ENCODE measurements around the gene FAAH2.
"Not testable (repeated sequence)": the region's sequence is repeated elsewhere in the genome, so short reads cannot be mapped to it uniquely, and the experiment has no call there.

FAAH2 gene

GRCh38 chrX:57286507-57287251 is at the start of gene FAAH2:
TSS of gene FAAH2 (plus strand) at chrX:57286706. CDS start at chrX:57286826, 120 bp downstream.
- peak; percentile 50 for DNase-seq (ENCODE audit: low spot score)

GRCh38 chrX:57241967-57242366 is 44.5 kb upstream of the FAAH2 start:
- no peak for DNase-seq (ENCODE audit: low spot score)

- DNase-seq (ENCODE audit: low spot score) = no peak
Measured at GRCh38 chrX:57251965-57252364, 34.5 kb upstream of the FAAH2 start.

- no peak for DNase-seq (ENCODE audit: low spot score)
Measured at GRCh38 chrX:57265126-57265525, 21.4 kb upstream of the FAAH2 start.

- DNase-seq (ENCODE audit: low spot score) = no peak
Measured at GRCh38 chrX:57266275-57266674, 20.2 kb upstream of the FAAH2 start.

- DNase-seq (ENCODE audit: low spot score) = no peak
Measured at GRCh38 chrX:57266871-57267270, 19.6 kb upstream of the FAAH2 start.

- no peak for DNase-seq (ENCODE audit: low spot score)
Measured at GRCh38 chrX:57267308-57267707, 19.2 kb upstream of the FAAH2 start.

- no peak for DNase-seq (ENCODE audit: low spot score)
Measured at GRCh38 chrX:57270980-57271379, 15.5 kb upstream of the FAAH2 start.

- peak; percentile 53 for DNase-seq (ENCODE audit: low spot score)
Measured at GRCh38 chrX:57282568-57282967, 3.9 kb upstream of the FAAH2 start.

- DNase-seq (ENCODE audit: low spot score) = no peak
Measured at GRCh38 chrX:57285001-57285400, 1.5 kb upstream of the FAAH2 start.

- DNase-seq (ENCODE audit: low spot score) = peak; percentile 17
Measured at GRCh38 chrX:57289089-57289488, 2.6 kb downstream of the FAAH2 start.

GRCh38 chrX:57294961-57295360 is 8.5 kb downstream of the FAAH2 start:
- DNase-seq (ENCODE audit: low spot score) = no peak

GRCh38 chrX:57295679-57296078 is 9.2 kb downstream of the FAAH2 start:
- not testable (repeated sequence) for DNase-seq (ENCODE audit: low spot score)

GRCh38 chrX:57313583-57314215 is 27.2 kb downstream of the FAAH2 start:
- DNase-seq (ENCODE audit: low spot score) = no peak

GRCh38 chrX:57329008-57329407 is 42.5 kb downstream of the FAAH2 start:
- no peak for DNase-seq (ENCODE audit: low spot score)

- DNase-seq (ENCODE audit: low spot score) = not testable (repeated sequence)
Measured at GRCh38 chrX:57335790-57336189, 49.3 kb downstream of the FAAH2 start.

- DNase-seq (ENCODE audit: low spot score) = no peak
Measured at GRCh38 chrX:57353472-57354132, 67.1 kb downstream of the FAAH2 start.

- DNase-seq (ENCODE audit: low spot score) = no peak
Measured at GRCh38 chrX:57364145-57364544, 77.6 kb downstream of the FAAH2 start.

GRCh38 chrX:57366430-57366829 is 79.9 kb downstream of the FAAH2 start:
- DNase-seq (ENCODE audit: low spot score) = no peak

GRCh38 chrX:57367649-57368048 is 81.1 kb downstream of the FAAH2 start:
- DNase-seq (ENCODE audit: low spot score) = no peak

GRCh38 chrX:57368158-57368557 is 81.7 kb downstream of the FAAH2 start:
- no peak for DNase-seq (ENCODE audit: low spot score)

- no peak for DNase-seq (ENCODE audit: low spot score)
Measured at GRCh38 chrX:57379296-57379695, 92.8 kb downstream of the FAAH2 start.
